Measurements from ENCODE around the gene CAMK2D. TPM values are rescaled to one million over a fixed set of nuclear protein-coding genes. Genes with fewer than 3 reads are reported as not detected.

CAMK2D gene
- total RNA-seq, 2 experiments from 2014 or later, result 104 to 120 TPM

- Histone ChIP-seq H3K9me2 (ENCODE audit: insufficient read depth, low read length) (no peaks in the 10 kb centered on the region), H2AFZ (ENCODE audit: low read length) (no peak overlapping the region), H3K36me3 (ENCODE audit: insufficient read depth, low read length) (peaks cover 58% of the 10 kb centered on the region), H3K27ac (ENCODE audit: low read depth, low read length, poor library complexity, severe bottlenecking) (peak overlapping the region; percentile 99), H3K9me3 (ENCODE audit: low read length) (no peaks in the 10 kb centered on the region), H4K20me1 (ENCODE audit: insufficient read depth, low read length) (no peaks in the 10 kb centered on the region), H3K4me3 (ENCODE audit: low read depth, low read length, poor library complexity, severe bottlenecking) (peak overlapping the region; percentile 89), H3K79me2 (ENCODE audit: insufficient read depth, low read depth, low read length) (peaks cover 80% of the 10 kb centered on the region), H3K4me1 (ENCODE audit: insufficient read depth, low read length, poor library complexity, severe bottlenecking) (peaks cover 57% of the 10 kb centered on the region), H3K4me2 (ENCODE audit: low read length) (peak overlapping the region; percentile 95)
- intact Hi-C loops (cut with micrococcal nuclease; ENCODE audit: unreplicated experiment), result no loop called here
- ChIA-PET CTCF (ENCODE audit: unreplicated experiment) (interaction anchor here (0.8 to 1.2 kb wide), 2 partner anchors 194 to 210 kb away, joined by 3 to 5 read pairs; no protein-coding TSS in a partner anchor), POLR2A (interaction anchor here (0.7 to 3.5 kb wide), 17 partner anchors 8 to 212 kb away, joined by 3 to 34 read pairs (median 5); no protein-coding TSS in a partner anchor)
- TF ChIP-seq EZH2phosphoT487 (IDR thresholded peaks at IDR 0.05; ENCODE audit: borderline replicate concordance, low read depth, low read length), result no peak
- no peak for TF ChIP-seq CTCF (conservative IDR thresholded peaks at IDR 0.05; ENCODE audit: low read length)
- no TSS peak for BruUV-seq (replicated peaks)
- no peak for DNase-seq (ENCODE audit: low spot score)
These were observed 3.2 kb downstream of the CAMK2D start for GRCh38 chr4:113758372-113758771.

GRCh38 chr4:113757486-113757885 lies 4.1 kb downstream of the CAMK2D start:
- peak overlapping the region; percentile 95 for H3K4me2 ChIP-seq (ENCODE audit: low read length)
- TF ChIP-seq EZH2phosphoT487 (IDR thresholded peaks at IDR 0.05; ENCODE audit: borderline replicate concordance, low read depth, low read length), result no peak
- TF ChIP-seq CTCF (conservative IDR thresholded peaks at IDR 0.05; ENCODE audit: low read length), result no peak
- POLR2A ChIA-PET, result interaction anchor here (0.7 to 1.0 kb wide), 4 partner anchors 12 to 192 kb away, joined by 3 to 4 read pairs (median 3); no protein-coding TSS in a partner anchor
- no TSS peak for BruUV-seq (replicated peaks)
- CTCF ChIA-PET (ENCODE audit: unreplicated experiment), result no interaction called here
- DNase-seq (ENCODE audit: low spot score), result no peak
- no peak overlapping the region for H2AFZ ChIP-seq (ENCODE audit: low read length)
- peaks cover 84% of the 10 kb centered on the region for H3K79me2 ChIP-seq (ENCODE audit: insufficient read depth, low read depth, low read length)
- no peaks in the 10 kb centered on the region for H4K20me1 ChIP-seq (ENCODE audit: insufficient read depth, low read length)
- intact Hi-C loops (cut with micrococcal nuclease; ENCODE audit: unreplicated experiment), result no loop called here
- peaks cover 52% of the 10 kb centered on the region for H3K4me1 ChIP-seq (ENCODE audit: insufficient read depth, low read length, poor library complexity, severe bottlenecking)
- peak overlapping the region; percentile 99 for H3K27ac ChIP-seq (ENCODE audit: low read depth, low read length, poor library complexity, severe bottlenecking)
- H3K9me3 ChIP-seq (ENCODE audit: low read length), result no peaks in the 10 kb centered on the region
- H3K9me2 ChIP-seq (ENCODE audit: insufficient read depth, low read length), result no peaks in the 10 kb centered on the region
- H3K36me3 ChIP-seq (ENCODE audit: insufficient read depth, low read length), result peaks cover 65% of the 10 kb centered on the region
- peak overlapping the region; percentile 89 for H3K4me3 ChIP-seq (ENCODE audit: low read depth, low read length, poor library complexity, severe bottlenecking)

GRCh38 chr4:113756005-113756410 lies 5.5 kb downstream of the CAMK2D start:
- intact Hi-C loops (cut with micrococcal nuclease; ENCODE audit: unreplicated experiment), result no loop called here

More at GRCh38 chr4:113756005-113756410, 5.5 kb downstream of the CAMK2D start:
- TF ChIP-seq EZH2phosphoT487 (IDR thresholded peaks at IDR 0.05; ENCODE audit: borderline replicate concordance, low read depth, low read length), result no peak
- TF ChIP-seq CTCF (conservative IDR thresholded peaks at IDR 0.05; ENCODE audit: low read length), result no peak
- H3K36me3 ChIP-seq (ENCODE audit: insufficient read depth, low read length), result peaks cover 76% of the 10 kb centered on the region
- peak overlapping the region; percentile 95 for H3K4me2 ChIP-seq (ENCODE audit: low read length)
- H2AFZ ChIP-seq (ENCODE audit: low read length), result no peak overlapping the region
- H3K4me3 ChIP-seq (ENCODE audit: low read depth, low read length, poor library complexity, severe bottlenecking), result peak overlapping the region; percentile 89
- no peaks in the 10 kb centered on the region for H3K9me3 ChIP-seq (ENCODE audit: low read length)
- H3K9me2 ChIP-seq (ENCODE audit: insufficient read depth, low read length), result no peaks in the 10 kb centered on the region
- BruUV-seq (replicated peaks), result no TSS peak
- peak overlapping the region; percentile 11 for H3K27ac ChIP-seq (ENCODE audit: low read depth, low read length, poor library complexity, severe bottlenecking)
- H3K79me2 ChIP-seq (ENCODE audit: insufficient read depth, low read depth, low read length), result peaks cover 98% of the 10 kb centered on the region
- POLR2A ChIA-PET, result interaction anchor here (0.6 to 1.0 kb wide), 3 partner anchors 23 to 117 kb away, joined by 3 read pairs; no protein-coding TSS in a partner anchor
- peak; percentile 31 for DNase-seq (ENCODE audit: low spot score)
- peaks cover 52% of the 10 kb centered on the region for H3K4me1 ChIP-seq (ENCODE audit: insufficient read depth, low read length, poor library complexity, severe bottlenecking)
- CTCF ChIA-PET (ENCODE audit: unreplicated experiment), result no interaction called here
- H4K20me1 ChIP-seq (ENCODE audit: insufficient read depth, low read length), result no peaks in the 10 kb centered on the region

Measured in OCI-LY7 (cell line).